ENCODE data around the gene FAM167B.
"Not testable (repeated sequence)": the region's sequence is repeated elsewhere in the genome, so short reads cannot be mapped to it uniquely, and the experiment has no call there.

The FAM167B gene

GRCh38 chr1:32263236-32263593 lies 16.2 kb downstream of the FAM167B start:
- not testable (repeated sequence) for DNase-seq (ENCODE audit: low spot score)

GRCh38 chr1:32263744-32264143 lies 16.7 kb downstream of the FAM167B start:
- DNase-seq (ENCODE audit: low spot score), result no peak

- DNase-seq (ENCODE audit: low spot score), result no peak
These were observed 18.8 kb downstream of the FAM167B start for GRCh38 chr1:32265846-32266245.

GRCh38 chr1:32266921-32267591 lies 20.0 kb downstream of the FAM167B start:
- no peak for DNase-seq (ENCODE audit: low spot score)

- DNase-seq (ENCODE audit: low spot score), result no peak
These were observed 22.7 kb downstream of the FAM167B start for GRCh38 chr1:32269744-32270143.

- DNase-seq (ENCODE audit: low spot score), result no peak
These were observed 25.8 kb downstream of the FAM167B start for GRCh38 chr1:32272557-32273390.

GRCh38 chr1:32273391-32274208 lies 26.6 kb downstream of the FAM167B start:
- peak; percentile 85 for DNase-seq (ENCODE audit: low spot score)

GRCh38 chr1:32274646-32275340 lies 27.8 kb downstream of the FAM167B start:
- DNase-seq (ENCODE audit: low spot score), result no peak

GRCh38 chr1:32275424-32275823 lies 28.4 kb downstream of the FAM167B start:
- no peak for DNase-seq (ENCODE audit: low spot score)

GRCh38 chr1:32276032-32276782 lies 29.2 kb downstream of the FAM167B start:
- no peak for DNase-seq (ENCODE audit: low spot score)

GRCh38 chr1:32284777-32285176 lies 37.8 kb downstream of the FAM167B start:
- not testable (repeated sequence) for DNase-seq (ENCODE audit: low spot score)

GRCh38 chr1:32285658-32286057 lies 38.6 kb downstream of the FAM167B start:
- no peak for DNase-seq (ENCODE audit: low spot score)

- DNase-seq (ENCODE audit: low spot score), result no peak
These were observed 39.7 kb downstream of the FAM167B start for GRCh38 chr1:32286763-32287162.

- no peak for DNase-seq (ENCODE audit: low spot score)
These were observed 42.2 kb downstream of the FAM167B start for GRCh38 chr1:32289256-32289655.

- DNase-seq (ENCODE audit: low spot score), result no peak
These were observed 44.2 kb downstream of the FAM167B start for GRCh38 chr1:32291145-32291707.

- DNase-seq (ENCODE audit: low spot score), result peak; percentile 99
These were observed 44.9 kb downstream of the FAM167B start, which contains the start of gene HDAC1 for GRCh38 chr1:32291708-32292538. HDAC1 (plus strand) TSS chr1:32292083; CDS start chr1:32292170, 87 bp downstream.

- not testable (repeated sequence) for DNase-seq (ENCODE audit: low spot score)
These were observed 51.2 kb downstream of the FAM167B start for GRCh38 chr1:32298211-32298610.

Data from iPS-NIHi11 (cell line).